Measurements from ENCODE around the gene HOOK1.

Gene HOOK1

GRCh38 chr1:59917785-59918180 lies 103.0 kb downstream of the HOOK1 start:
- TF ChIP-seq, protein P1, sequence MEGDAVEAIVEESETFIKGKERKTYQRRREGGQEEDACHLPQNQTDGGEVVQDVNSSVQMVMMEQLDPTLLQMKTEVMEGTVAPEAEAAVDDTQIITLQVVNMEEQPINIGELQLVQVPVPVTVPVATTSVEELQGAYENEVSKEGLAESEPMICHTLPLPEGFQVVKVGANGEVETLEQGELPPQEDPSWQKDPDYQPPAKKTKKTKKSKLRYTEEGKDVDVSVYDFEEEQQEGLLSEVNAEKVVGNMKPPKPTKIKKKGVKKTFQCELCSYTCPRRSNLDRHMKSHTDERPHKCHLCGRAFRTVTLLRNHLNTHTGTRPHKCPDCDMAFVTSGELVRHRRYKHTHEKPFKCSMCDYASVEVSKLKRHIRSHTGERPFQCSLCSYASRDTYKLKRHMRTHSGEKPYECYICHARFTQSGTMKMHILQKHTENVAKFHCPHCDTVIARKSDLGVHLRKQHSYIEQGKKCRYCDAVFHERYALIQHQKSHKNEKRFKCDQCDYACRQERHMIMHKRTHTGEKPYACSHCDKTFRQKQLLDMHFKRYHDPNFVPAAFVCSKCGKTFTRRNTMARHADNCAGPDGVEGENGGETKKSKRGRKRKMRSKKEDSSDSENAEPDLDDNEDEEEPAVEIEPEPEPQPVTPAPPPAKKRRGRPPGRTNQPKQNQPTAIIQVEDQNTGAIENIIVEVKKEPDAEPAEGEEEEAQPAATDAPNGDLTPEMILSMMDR (IDR thresholded peaks at IDR 0.05): no peak

DNA sequence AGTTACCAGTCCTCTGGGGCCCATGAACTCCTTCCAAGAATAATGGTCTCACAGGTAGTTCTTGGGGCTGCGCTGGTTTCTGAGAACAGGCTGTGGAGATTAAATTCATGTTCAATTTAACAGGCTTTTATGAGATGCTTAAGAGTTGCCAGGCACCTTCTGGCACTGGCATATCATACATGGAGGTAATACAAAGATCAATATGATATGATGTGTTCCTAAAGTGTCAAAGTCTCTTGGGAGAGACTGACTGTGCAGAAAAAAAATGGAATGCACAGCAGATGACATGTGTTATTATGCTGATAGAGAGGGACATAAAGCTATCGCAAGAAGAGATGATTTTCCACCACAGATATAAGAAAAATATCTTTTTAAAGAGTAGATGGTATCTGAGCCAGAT lies 105.0 kb downstream of the HOOK1 start:
- TF ChIP-seq, protein P1 (IDR thresholded peaks at IDR 0.05): no peak

DNA sequence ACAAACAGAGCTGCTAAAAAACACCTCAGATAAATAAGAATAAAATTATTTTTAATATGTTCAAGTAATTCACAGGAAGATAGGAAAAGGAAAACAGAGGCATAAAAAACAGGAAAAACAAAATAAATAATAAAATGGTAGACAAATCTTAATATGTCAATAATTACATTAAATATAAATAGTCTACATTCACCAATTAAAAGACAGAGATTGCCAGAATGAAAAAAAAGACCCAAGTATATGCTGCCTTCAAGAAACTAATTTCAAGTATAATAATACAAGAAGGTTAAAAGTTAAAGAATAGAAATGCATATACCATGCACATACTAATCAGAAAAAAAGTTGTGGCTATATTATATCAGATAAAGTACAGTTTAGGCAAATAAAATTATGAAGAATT lies 109.9 kb downstream of the HOOK1 start:
- TF ChIP-seq, protein P1 (IDR thresholded peaks at IDR 0.05): no peak

Measured in LNCAP (cell line).